KMS-11 (cell line): Measurements from ENCODE around the gene NTM.

Experiments used
- H2AFZ ChIP-seq: fragments of 200-600 bp; sonication (generic); 2 replicates; pipeline ENCODE4 v1.6.1; 2016; ENCODE audit warnings: antibody characterized with exemption, mixed run types, low read depth
- H3K27ac ChIP-seq: fragments of 200-600 bp; sonication (generic); 2 replicates; pipeline ENCODE4 v1.6.1; 2016; ENCODE audit warnings: mild to moderate bottlenecking, mixed run types
- H3K27me3 ChIP-seq: fragments of 200-600 bp; sonication (generic); 2 replicates; pipeline ENCODE4 v1.6.1; 2017; ENCODE audit warnings: mild to moderate bottlenecking, low read depth, mixed run types, moderate library complexity; ENCODE audit not compliant: insufficient read depth
- H3K36me3 ChIP-seq: fragments of 200-600 bp; sonication (generic); 2 replicates; pipeline ENCODE4 v1.6.1; 2017; ENCODE audit warnings: mild to moderate bottlenecking, mixed run types; ENCODE audit not compliant: insufficient read depth
- H3K4me1 ChIP-seq: fragments of 200-600 bp; sonication (generic); 2 replicates; pipeline ENCODE4 v1.6.1; 2016; ENCODE audit warnings: mild to moderate bottlenecking, low read depth, mixed run types; ENCODE audit not compliant: poor library complexity, severe bottlenecking
- H3K4me2 ChIP-seq: fragments of 200-600 bp; sonication (generic); 2 replicates; pipeline ENCODE4 v1.7.0; 2016; ENCODE audit warnings: mild to moderate bottlenecking, mixed run types
- H3K4me3 ChIP-seq: fragments of 200-600 bp; sonication (generic); IDR thresholded peaks from 2 replicates; pipeline ENCODE4 v1.6.1; 2017; ENCODE audit warnings: low read depth, low read length, mixed read lengths; ENCODE audit not compliant: insufficient read depth
- H3K79me2 ChIP-seq: fragments of 200-600 bp; sonication (generic); 2 replicates; pipeline ENCODE4 v1.6.1; 2016; ENCODE audit warnings: low read depth, mixed run types; ENCODE audit not compliant: insufficient read depth
- H3K9ac ChIP-seq: fragments of 200-600 bp; sonication (generic); 2 replicates; pipeline ENCODE4 v1.6.1; 2016; ENCODE audit warnings: mild to moderate bottlenecking, mixed run types
- H4K20me1 ChIP-seq: fragments of 200-600 bp; sonication (generic); 2 replicates; pipeline ENCODE4 v1.6.1; 2016; ENCODE audit warnings: mild to moderate bottlenecking, mixed run types; ENCODE audit not compliant: insufficient read depth
- CTCF ChIP-seq: fragments of 200-600 bp; sonication (generic); conservative IDR thresholded peaks from 2 replicates; pipeline ENCODE4 v1.6.1; 2017; ENCODE audit warnings: low read depth, mild to moderate bottlenecking, antibody characterized with exemption, low read length, moderate library complexity, mixed read lengths

NTM gene

DNA sequence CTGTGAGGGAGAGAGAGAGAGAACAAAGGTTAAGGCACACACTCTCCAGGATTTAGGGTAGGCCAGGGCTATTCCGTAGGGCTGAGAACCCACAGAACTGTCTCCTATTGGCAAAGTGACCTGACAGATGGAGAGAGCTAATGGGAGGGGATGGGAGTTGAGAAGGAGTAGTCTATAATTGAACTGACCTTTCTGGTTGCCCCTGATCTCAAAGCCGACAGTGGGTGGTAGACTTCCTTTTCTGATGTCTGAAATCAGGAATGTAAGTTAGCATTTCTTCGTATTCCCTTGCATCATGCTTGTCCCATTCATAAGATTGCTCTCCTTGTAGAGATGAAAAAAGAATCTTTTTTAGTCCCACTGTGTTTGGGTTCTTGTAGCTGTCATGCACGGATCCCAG is 210.1 kb downstream of the NTM start:
- H3K27ac ChIP-seq, result no peak overlapping the region
- H3K4me1 ChIP-seq, result no peaks in the 10 kb centered on the region
- H2AFZ ChIP-seq, result no peak overlapping the region
- no peaks in the 10 kb centered on the region for H4K20me1 ChIP-seq
- no peak overlapping the region for H3K4me2 ChIP-seq
- no peak for TF ChIP-seq CTCF
- no peaks in the 10 kb centered on the region for H3K79me2 ChIP-seq
- H3K27me3 ChIP-seq, result no peaks in the 10 kb centered on the region
- H3K4me3 ChIP-seq, result no peak overlapping the region
- no peak overlapping the region for H3K9ac ChIP-seq
- H3K36me3 ChIP-seq, result no peaks in the 10 kb centered on the region

DNA sequence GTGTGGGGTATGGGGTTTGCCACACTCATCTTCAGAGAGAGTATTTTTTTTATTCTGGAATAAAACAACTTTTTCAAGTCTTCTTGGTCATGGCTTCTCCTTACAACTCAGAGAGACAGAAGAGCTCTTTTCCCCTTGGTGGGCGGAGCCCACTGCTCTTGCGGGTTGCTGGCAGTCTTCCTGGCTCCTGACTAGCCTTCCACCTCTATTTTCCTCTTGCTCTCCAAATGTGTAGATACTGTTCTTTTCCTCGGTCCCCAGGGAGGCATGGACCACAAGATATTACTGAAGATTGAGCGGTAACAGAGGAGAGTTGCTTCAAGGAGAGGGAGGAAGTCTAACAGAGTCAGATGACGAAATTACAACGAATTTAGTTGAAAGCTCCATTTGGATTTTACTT is 210.6 kb downstream of the NTM start:
- TF ChIP-seq CTCF, result no peak
- Histone ChIP-seq H3K4me1 (no peaks in the 10 kb centered on the region), H3K9ac (no peak overlapping the region), H3K27me3 (no peaks in the 10 kb centered on the region), H2AFZ (no peak overlapping the region), H3K4me3 (no peak overlapping the region), H3K79me2 (no peaks in the 10 kb centered on the region), H4K20me1 (no peaks in the 10 kb centered on the region), H3K4me2 (no peak overlapping the region), H3K27ac (no peak overlapping the region), H3K36me3 (no peaks in the 10 kb centered on the region)

DNA sequence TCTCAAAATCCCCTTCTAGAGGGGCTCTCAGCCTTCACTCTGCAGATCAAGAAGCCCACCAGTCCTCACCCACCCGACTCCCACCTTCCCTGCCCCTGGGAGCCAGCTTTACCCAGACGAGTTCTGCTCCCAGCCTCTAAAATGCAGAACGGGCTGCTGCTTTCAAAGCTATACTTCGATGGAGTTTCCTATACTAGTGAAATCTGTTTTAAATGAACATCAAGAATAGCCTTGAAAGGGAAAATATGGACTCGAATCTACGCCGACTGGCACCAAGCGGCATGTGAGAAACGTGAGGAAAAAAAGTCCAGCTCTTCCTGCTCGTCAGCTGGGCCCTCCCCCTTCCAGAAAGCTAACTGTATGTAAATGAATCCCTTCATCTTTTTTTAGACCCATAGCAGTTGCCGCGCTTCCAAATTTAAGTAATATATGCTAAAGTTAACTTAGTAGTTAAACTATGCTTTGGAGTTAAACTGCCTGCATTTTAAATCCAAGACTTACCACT is 211.7 kb downstream of the NTM start:
- no peak overlapping the region for H3K9ac ChIP-seq
- no peak overlapping the region for H2AFZ ChIP-seq
- no peaks in the 10 kb centered on the region for H3K79me2 ChIP-seq
- H3K36me3 ChIP-seq, result no peaks in the 10 kb centered on the region
- no peaks in the 10 kb centered on the region for H4K20me1 ChIP-seq
- H3K27me3 ChIP-seq, result no peaks in the 10 kb centered on the region
- no peak overlapping the region for H3K4me3 ChIP-seq
- TF ChIP-seq CTCF, result no peak
- no peak overlapping the region for H3K27ac ChIP-seq
- H3K4me1 ChIP-seq, result no peaks in the 10 kb centered on the region
- H3K4me2 ChIP-seq, result no peak overlapping the region

- Histone ChIP-seq H3K4me1 (no peaks in the 10 kb centered on the region), H3K4me2 (no peak overlapping the region), H4K20me1 (no peaks in the 10 kb centered on the region), H3K27me3 (no peaks in the 10 kb centered on the region), H3K27ac (no peak overlapping the region), H3K36me3 (no peaks in the 10 kb centered on the region), H3K9ac (no peak overlapping the region), H2AFZ (no peak overlapping the region), H3K4me3 (no peak overlapping the region), H3K79me2 (no peaks in the 10 kb centered on the region)
- no peak for TF ChIP-seq CTCF
Measured at GRCh38 chr11:131583421-131583820, 213.0 kb downstream of the NTM start.
